GM23338 (cell line): Measurements from ENCODE around the gene EHF. TPM values are rescaled to one million over a fixed set of nuclear protein-coding genes. Genes with fewer than 3 reads are reported as not detected.

ENCODE experiments used
- ATAC-seq: fragments of 200-7000 bp; cut with Tn5 transposase; 3 replicates; pipeline ENCODE4 v1.9.1; 2020
- DNase-seq: peaks from one replicate; pipeline ENCODE4 v3.0.0-alpha.2; 2015; ENCODE audit warnings: low spot score
- H2AFZ ChIP-seq: fragments of 200-600 bp; sonication (generic); 2 replicates; pipeline ENCODE4 v1.8.0; 2016; ENCODE audit warnings: antibody characterized with exemption, mild to moderate bottlenecking, moderate library complexity
- H3F3A ChIP-seq: fragments of 200-600 bp; sonication (generic); replicated peaks from 2 replicates; pipeline ENCODE4 v1.8.0; 2017; ENCODE audit warnings: antibody characterized with exemption, mixed run types, low read depth
- H3K27ac ChIP-seq: fragments of 200-600 bp; sonication (generic); 2 replicates; pipeline ENCODE4 v1.6.1; 2016; ENCODE audit warnings: low read depth
- H3K27me3 ChIP-seq: fragments of 200-600 bp; sonication (generic); 2 replicates; pipeline ENCODE4 v1.8.0; 2016; ENCODE audit warnings: mild to moderate bottlenecking, mixed run types, moderate library complexity; ENCODE audit not compliant: insufficient read depth
- H3K36me3 ChIP-seq: fragments of 200-600 bp; sonication (generic); 2 replicates; pipeline ENCODE4 v1.8.0; 2016; ENCODE audit warnings: mild to moderate bottlenecking; ENCODE audit not compliant: insufficient read depth
- H3K4me1 ChIP-seq: fragments of 200-600 bp; sonication (generic); 2 replicates; pipeline ENCODE4 v1.8.0; 2016; ENCODE audit warnings: mild to moderate bottlenecking, moderate library complexity; ENCODE audit not compliant: insufficient read depth
- H3K4me2 ChIP-seq: fragments of 200-600 bp; sonication (generic); 2 replicates; pipeline ENCODE4 v1.7.1; 2017; ENCODE audit warnings: mixed run types
- H3K4me3 ChIP-seq: fragments of 200-600 bp; sonication (generic); 2 replicates; pipeline ENCODE4 v1.6.1; 2016; ENCODE audit warnings: mixed run types
- H3K79me2 ChIP-seq: fragments of 200-600 bp; sonication (generic); replicated peaks from 2 replicates; pipeline ENCODE4 v1.8.0; 2017; ENCODE audit warnings: mild to moderate bottlenecking; ENCODE audit not compliant: insufficient read depth
- H3K9me2 ChIP-seq: fragments of 200-600 bp; sonication (generic); 2 replicates; pipeline ENCODE4 v1.8.0; 2017; ENCODE audit not compliant: insufficient read depth
- H4K20me1 ChIP-seq: fragments of 200-600 bp; sonication (generic); replicated peaks from 2 replicates; pipeline ENCODE4 v1.8.0; 2017; ENCODE audit warnings: mild to moderate bottlenecking; ENCODE audit not compliant: insufficient read depth
- H3K27ac Mint-ChIP-seq: 2 replicates; pipeline ENCODE4 v1.8.0; 2020; ENCODE audit warnings: inconsistent platforms, mild to moderate bottlenecking, moderate library complexity, mixed read lengths
- H3K27me3 Mint-ChIP-seq: 3 replicates; pipeline ENCODE4 v1.8.0; 2022; ENCODE audit warnings: low read depth, mild to moderate bottlenecking, moderate library complexity, mixed read lengths, inconsistent platforms; ENCODE audit not compliant: insufficient read depth, poor library complexity
- H3K36me3 Mint-ChIP-seq: 3 replicates; pipeline ENCODE4 v1.8.0; 2021; ENCODE audit warnings: low read depth, mild to moderate bottlenecking, inconsistent platforms, moderate library complexity, mixed read lengths
- H3K4me1 Mint-ChIP-seq: 3 replicates; pipeline ENCODE4 v1.8.0; 2020; ENCODE audit warnings: mild to moderate bottlenecking, inconsistent platforms, mixed read lengths
- H3K4me3 Mint-ChIP-seq: 3 replicates; pipeline ENCODE4 v1.8.0; 2021; ENCODE audit warnings: moderate library complexity, mild to moderate bottlenecking, inconsistent platforms, mixed read lengths
- H3K9me3 Mint-ChIP-seq: 3 replicates; pipeline ENCODE4 v1.8.0; 2020; ENCODE audit warnings: moderate library complexity, mild to moderate bottlenecking, inconsistent platforms, mixed read lengths
- CREB1 ChIP-seq: fragments of 250-450 bp; sonication (Bioruptor Pico); IDR thresholded peaks from 2 replicates; pipeline ENCODE4 v1.5.0; 2020; ENCODE audit warnings: low read depth, mild to moderate bottlenecking, moderate library complexity
- EZH2 ChIP-seq: fragments of 200-600 bp; sonication (generic); IDR thresholded peaks from one replicate; pipeline ENCODE4 v1.8.0; 2017; ENCODE audit warnings: antibody characterized with exemption, mild to moderate bottlenecking, low read depth; ENCODE audit not compliant: unreplicated experiment
- EZH2phosphoT487 ChIP-seq: fragments of 200-600 bp; sonication (generic); IDR thresholded peaks from one replicate; pipeline ENCODE4 v1.8.1; 2018; ENCODE audit warnings: antibody characterized with exemption; ENCODE audit not compliant: unreplicated experiment
- JUNB ChIP-seq: IDR thresholded peaks from one replicate; pipeline ENCODE4 v1.6.1; 2016; ENCODE audit warnings: antibody characterized with exemption; ENCODE audit not compliant: unreplicated experiment
- NANOG ChIP-seq: IDR thresholded peaks from 2 replicates; pipeline ENCODE4 v1.6.1; 2016; ENCODE audit warnings: antibody characterized with exemption, borderline replicate concordance
- POLR2AphosphoS5 ChIP-seq: IDR thresholded peaks from 2 replicates; pipeline ENCODE4 v1.6.1; 2016; ENCODE audit warnings: antibody characterized with exemption, low read depth
- STAT1 ChIP-seq: IDR thresholded peaks from one replicate; pipeline ENCODE4 v1.6.1; 2016; ENCODE audit warnings: antibody characterized with exemption; ENCODE audit not compliant: unreplicated experiment
- ZNF114 ChIP-seq: fragments of 250-450 bp; sonication (Bioruptor Pico); IDR thresholded peaks from 2 replicates; pipeline ENCODE4 v1.5.0; 2020; ENCODE audit warnings: mild to moderate bottlenecking, moderate library complexity
- ZNF331 ChIP-seq: fragments of 250-450 bp; sonication (Bioruptor Pico); IDR thresholded peaks from 2 replicates; pipeline ENCODE4 v1.5.0; 2020; ENCODE audit warnings: low read depth, mild to moderate bottlenecking, moderate library complexity
- polyA plus RNA-seq: library from polyadenylated mRNA; unstranded; fragments of >200 nt; fragmentation: Nextera tagmentation; extraction: Ambion mirVana; gene quantifications from 2 replicates; pipeline ENCODE4 v1.2.1, GENCODE V29; 2016
- total RNA-seq: library from RNA; depleted of rRNA; stranded (reverse); fragments of >200 nt; shearing (Covaris generic); gene quantifications from 2 replicates; pipeline ENCODE4 v1.2.3, GENCODE V29; 2014
- TF ChIP-seq, protein P1 (sequence below): IDR thresholded peaks from 2 replicates; pipeline ENCODE4 v1.6.1; 2016; ENCODE audit warnings: antibody characterized with exemption
- TF ChIP-seq, protein P2 (sequence below), 2 experiments: fragments of 200-600 bp in 1 of 2; sonication (generic) in 1 of 2; conservative IDR thresholded peaks; 2 replicates each; pipeline versions ENCODE4 v1.5.1 to v1.6.1; 2016 to 2017; ENCODE audit warnings: antibody characterized with exemption in 2 of 2, low read depth in 2 of 2, mild to moderate bottlenecking in 2 of 2, moderate library complexity in 1 of 2
- TF ChIP-seq, protein P3 (sequence below): IDR thresholded peaks from one replicate; pipeline ENCODE4 v1.6.1; 2018; ENCODE audit warnings: antibody characterized with exemption; ENCODE audit not compliant: unreplicated experiment
- TF ChIP-seq, protein P4 (sequence below): fragments of 250-450 bp; sonication (Bioruptor Pico); IDR thresholded peaks from 2 replicates; pipeline ENCODE4 v1.5.0; 2020; ENCODE audit warnings: mild to moderate bottlenecking, moderate library complexity

EHF gene
- total and polyA plus RNA-seq, 2 experiments from 2014 or later, result not detected

DNA sequence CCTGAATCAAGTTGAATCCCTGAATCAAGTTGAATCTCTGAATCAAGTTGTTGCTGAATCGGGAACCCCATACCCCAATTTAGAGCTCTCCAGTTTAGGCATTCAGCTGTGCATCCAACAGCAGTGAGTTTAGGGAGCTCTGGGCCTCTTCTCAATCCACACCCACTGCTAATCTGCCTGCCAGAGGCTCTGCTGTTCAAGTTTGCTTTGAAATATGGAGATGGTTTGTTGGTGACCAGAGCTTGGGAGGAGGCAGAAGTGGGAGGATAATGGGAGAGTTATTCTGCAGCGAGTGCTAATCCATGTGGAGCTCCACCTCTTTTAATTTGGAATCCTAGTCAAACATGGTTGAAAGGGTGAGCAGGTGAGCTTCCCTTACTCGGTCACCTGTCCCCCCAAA is 22.4 kb downstream of the EHF start (continued):
- TF ChIP-seq EZH2phosphoT487, result no peak
- no peak for TF ChIP-seq ZNF331 (CRISPR knock-in tag)
- TF ChIP-seq, protein P1, sequence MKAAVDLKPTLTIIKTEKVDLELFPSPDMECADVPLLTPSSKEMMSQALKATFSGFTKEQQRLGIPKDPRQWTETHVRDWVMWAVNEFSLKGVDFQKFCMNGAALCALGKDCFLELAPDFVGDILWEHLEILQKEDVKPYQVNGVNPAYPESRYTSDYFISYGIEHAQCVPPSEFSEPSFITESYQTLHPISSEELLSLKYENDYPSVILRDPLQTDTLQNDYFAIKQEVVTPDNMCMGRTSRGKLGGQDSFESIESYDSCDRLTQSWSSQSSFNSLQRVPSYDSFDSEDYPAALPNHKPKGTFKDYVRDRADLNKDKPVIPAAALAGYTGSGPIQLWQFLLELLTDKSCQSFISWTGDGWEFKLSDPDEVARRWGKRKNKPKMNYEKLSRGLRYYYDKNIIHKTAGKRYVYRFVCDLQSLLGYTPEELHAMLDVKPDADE, result no peak
- no peak for TF ChIP-seq NANOG
- TF ChIP-seq, protein P2, sequence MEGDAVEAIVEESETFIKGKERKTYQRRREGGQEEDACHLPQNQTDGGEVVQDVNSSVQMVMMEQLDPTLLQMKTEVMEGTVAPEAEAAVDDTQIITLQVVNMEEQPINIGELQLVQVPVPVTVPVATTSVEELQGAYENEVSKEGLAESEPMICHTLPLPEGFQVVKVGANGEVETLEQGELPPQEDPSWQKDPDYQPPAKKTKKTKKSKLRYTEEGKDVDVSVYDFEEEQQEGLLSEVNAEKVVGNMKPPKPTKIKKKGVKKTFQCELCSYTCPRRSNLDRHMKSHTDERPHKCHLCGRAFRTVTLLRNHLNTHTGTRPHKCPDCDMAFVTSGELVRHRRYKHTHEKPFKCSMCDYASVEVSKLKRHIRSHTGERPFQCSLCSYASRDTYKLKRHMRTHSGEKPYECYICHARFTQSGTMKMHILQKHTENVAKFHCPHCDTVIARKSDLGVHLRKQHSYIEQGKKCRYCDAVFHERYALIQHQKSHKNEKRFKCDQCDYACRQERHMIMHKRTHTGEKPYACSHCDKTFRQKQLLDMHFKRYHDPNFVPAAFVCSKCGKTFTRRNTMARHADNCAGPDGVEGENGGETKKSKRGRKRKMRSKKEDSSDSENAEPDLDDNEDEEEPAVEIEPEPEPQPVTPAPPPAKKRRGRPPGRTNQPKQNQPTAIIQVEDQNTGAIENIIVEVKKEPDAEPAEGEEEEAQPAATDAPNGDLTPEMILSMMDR (conservative IDR thresholded peaks at IDR 0.05; ENCODE audit: low read depth in 2 of 2), result no peak
- no peak for TF ChIP-seq JUNB
- no peak for TF ChIP-seq POLR2AphosphoS5
- TF ChIP-seq, protein P3, sequence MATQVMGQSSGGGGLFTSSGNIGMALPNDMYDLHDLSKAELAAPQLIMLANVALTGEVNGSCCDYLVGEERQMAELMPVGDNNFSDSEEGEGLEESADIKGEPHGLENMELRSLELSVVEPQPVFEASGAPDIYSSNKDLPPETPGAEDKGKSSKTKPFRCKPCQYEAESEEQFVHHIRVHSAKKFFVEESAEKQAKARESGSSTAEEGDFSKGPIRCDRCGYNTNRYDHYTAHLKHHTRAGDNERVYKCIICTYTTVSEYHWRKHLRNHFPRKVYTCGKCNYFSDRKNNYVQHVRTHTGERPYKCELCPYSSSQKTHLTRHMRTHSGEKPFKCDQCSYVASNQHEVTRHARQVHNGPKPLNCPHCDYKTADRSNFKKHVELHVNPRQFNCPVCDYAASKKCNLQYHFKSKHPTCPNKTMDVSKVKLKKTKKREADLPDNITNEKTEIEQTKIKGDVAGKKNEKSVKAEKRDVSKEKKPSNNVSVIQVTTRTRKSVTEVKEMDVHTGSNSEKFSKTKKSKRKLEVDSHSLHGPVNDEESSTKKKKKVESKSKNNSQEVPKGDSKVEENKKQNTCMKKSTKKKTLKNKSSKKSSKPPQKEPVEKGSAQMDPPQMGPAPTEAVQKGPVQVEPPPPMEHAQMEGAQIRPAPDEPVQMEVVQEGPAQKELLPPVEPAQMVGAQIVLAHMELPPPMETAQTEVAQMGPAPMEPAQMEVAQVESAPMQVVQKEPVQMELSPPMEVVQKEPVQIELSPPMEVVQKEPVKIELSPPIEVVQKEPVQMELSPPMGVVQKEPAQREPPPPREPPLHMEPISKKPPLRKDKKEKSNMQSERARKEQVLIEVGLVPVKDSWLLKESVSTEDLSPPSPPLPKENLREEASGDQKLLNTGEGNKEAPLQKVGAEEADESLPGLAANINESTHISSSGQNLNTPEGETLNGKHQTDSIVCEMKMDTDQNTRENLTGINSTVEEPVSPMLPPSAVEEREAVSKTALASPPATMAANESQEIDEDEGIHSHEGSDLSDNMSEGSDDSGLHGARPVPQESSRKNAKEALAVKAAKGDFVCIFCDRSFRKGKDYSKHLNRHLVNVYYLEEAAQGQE, result no peak
- TF ChIP-seq STAT1, result no peak
- TF ChIP-seq ZNF114 (CRISPR knock-in tag), result no peak
- TF ChIP-seq EZH2, result no peak
- no peak for TF ChIP-seq CREB1

DNA sequence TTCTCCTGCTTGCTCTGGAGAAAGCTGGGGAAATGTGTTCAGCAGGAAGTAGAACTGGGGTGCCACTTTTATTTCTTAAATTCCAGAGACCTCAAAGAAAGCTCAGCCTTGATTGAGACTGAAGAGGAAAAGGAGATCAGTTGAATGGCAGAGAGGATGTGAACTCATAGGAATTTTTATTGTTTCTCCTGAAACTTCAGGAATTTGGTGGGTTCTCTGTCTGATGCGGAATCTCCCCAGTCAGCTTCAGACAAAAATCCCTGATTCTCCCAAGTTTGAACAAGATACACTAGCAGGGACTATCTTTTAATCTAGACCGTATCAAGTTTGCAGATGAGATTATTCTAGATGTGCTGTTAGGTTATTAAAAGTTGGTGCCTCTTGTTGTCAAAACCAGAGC is 23.0 kb downstream of the EHF start:
- H3K4me1 ChIP-seq, result no peaks in the 10 kb centered on the region
- peaks cover 3% of the 10 kb centered on the region for H3K27me3 Mint-ChIP-seq
- no peak overlapping the region for H3K27ac Mint-ChIP-seq
- peaks cover 2% of the 10 kb centered on the region; the same call in 1 of the 3 replicates for H3K4me1 Mint-ChIP-seq
- H3K4me3 Mint-ChIP-seq, result no peak overlapping the region
- H3K9me2 ChIP-seq, result peaks cover 10% of the 10 kb centered on the region; the same call in 1 of the 2 replicates
- no peak overlapping the region for H3K4me2 ChIP-seq
- DNase-seq, result no peak
- no peaks in the 10 kb centered on the region for H4K20me1 ChIP-seq
- no peaks in the 10 kb centered on the region for H3K36me3 Mint-ChIP-seq
- no peaks in the 10 kb centered on the region for H3K36me3 ChIP-seq
- no peak overlapping the region for H3K27ac ChIP-seq
- H3K9me3 Mint-ChIP-seq, result no peaks in the 10 kb centered on the region
- TF ChIP-seq, protein P1, result no peak
- no peak for TF ChIP-seq EZH2phosphoT487
- TF ChIP-seq, protein P4, sequence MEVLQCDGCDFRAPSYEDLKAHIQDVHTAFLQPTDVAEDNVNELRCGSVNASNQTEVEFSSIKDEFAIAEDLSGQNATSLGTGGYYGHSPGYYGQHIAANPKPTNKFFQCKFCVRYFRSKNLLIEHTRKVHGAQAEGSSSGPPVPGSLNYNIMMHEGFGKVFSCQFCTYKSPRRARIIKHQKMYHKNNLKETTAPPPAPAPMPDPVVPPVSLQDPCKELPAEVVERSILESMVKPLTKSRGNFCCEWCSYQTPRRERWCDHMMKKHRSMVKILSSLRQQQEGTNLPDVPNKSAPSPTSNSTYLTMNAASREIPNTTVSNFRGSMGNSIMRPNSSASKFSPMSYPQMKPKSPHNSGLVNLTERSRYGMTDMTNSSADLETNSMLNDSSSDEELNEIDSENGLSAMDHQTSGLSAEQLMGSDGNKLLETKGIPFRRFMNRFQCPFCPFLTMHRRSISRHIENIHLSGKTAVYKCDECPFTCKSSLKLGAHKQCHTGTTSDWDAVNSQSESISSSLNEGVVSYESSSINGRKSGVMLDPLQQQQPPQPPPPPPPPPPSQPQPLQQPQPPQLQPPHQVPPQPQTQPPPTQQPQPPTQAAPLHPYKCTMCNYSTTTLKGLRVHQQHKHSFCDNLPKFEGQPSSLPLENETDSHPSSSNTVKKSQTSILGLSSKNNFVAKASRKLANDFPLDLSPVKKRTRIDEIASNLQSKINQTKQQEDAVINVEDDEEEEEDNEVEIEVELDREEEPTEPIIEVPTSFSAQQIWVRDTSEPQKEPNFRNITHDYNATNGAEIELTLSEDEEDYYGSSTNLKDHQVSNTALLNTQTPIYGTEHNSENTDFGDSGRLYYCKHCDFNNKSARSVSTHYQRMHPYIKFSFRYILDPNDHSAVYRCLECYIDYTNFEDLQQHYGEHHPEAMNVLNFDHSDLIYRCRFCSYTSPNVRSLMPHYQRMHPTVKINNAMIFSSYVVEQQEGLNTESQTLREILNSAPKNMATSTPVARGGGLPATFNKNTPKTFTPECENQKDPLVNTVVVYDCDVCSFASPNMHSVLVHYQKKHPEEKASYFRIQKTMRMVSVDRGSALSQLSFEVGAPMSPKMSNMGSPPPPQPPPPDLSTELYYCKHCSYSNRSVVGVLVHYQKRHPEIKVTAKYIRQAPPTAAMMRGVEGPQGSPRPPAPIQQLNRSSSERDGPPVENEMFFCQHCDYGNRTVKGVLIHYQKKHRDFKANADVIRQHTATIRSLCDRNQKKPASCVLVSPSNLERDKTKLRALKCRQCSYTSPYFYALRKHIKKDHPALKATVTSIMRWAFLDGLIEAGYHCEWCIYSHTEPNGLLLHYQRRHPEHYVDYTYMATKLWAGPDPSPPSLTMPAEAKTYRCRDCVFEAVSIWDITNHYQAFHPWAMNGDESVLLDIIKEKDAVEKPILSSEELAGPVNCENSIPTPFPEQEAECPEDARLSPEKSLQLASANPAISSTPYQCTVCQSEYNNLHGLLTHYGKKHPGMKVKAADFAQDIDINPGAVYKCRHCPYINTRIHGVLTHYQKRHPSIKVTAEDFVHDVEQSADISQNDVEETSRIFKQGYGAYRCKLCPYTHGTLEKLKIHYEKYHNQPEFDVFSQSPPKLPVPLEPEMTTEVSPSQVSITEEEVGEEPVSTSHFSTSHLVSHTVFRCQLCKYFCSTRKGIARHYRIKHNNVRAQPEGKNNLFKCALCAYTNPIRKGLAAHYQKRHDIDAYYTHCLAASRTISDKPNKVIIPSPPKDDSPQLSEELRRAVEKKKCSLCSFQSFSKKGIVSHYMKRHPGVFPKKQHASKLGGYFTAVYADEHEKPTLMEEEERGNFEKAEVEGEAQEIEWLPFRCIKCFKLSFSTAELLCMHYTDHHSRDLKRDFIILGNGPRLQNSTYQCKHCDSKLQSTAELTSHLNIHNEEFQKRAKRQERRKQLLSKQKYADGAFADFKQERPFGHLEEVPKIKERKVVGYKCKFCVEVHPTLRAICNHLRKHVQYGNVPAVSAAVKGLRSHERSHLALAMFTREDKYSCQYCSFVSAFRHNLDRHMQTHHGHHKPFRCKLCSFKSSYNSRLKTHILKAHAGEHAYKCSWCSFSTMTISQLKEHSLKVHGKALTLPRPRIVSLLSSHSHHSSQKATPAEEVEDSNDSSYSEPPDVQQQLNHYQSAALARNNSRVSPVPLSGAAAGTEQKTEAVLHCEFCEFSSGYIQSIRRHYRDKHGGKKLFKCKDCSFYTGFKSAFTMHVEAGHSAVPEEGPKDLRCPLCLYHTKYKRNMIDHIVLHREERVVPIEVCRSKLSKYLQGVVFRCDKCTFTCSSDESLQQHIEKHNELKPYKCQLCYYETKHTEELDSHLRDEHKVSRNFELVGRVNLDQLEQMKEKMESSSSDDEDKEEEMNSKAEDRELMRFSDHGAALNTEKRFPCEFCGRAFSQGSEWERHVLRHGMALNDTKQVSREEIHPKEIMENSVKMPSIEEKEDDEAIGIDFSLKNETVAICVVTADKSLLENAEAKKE (CRISPR knock-in tag), result no peak
- H3K4me3 ChIP-seq, result no peak overlapping the region
- no peaks in the 10 kb centered on the region for H3F3A ChIP-seq
- H2AFZ ChIP-seq, result peak overlapping the region; percentile 23
- H3K79me2 ChIP-seq, result no peaks in the 10 kb centered on the region
- no peak for ATAC-seq
- no peaks in the 10 kb centered on the region for H3K27me3 ChIP-seq
